ENCODE measurements around the gene RAB6B. TPM values are rescaled to one million over a fixed set of nuclear protein-coding genes. Genes with fewer than 3 reads are reported as not detected.

RAB6B gene
- polyA plus RNA-seq, 1 donor from 2014 or later = 57.5 TPM

GRCh38 chr3:133870822-133871221 is 24.9 kb downstream of the RAB6B start:
- Histone ChIP-seq H3K27ac (ENCODE audit: low read length) (no peak overlapping the region), H3K27me3 (ENCODE audit: insufficient read depth, low read depth, low read length) (no peaks in the 10 kb centered on the region), H3K36me3 (ENCODE audit: insufficient read depth, low read length) (no peaks in the 10 kb centered on the region), H3K9me3 (ENCODE audit: low read length) (no peaks in the 10 kb centered on the region), H3K79me2 (replicated peaks; ENCODE audit: insufficient read depth, low read length) (peaks cover 21% of the 10 kb centered on the region), H4K20me1 (ENCODE audit: insufficient read depth) (no peaks in the 10 kb centered on the region), H3K4me2 (ENCODE audit: low read length) (no peak overlapping the region), H3K9me2 (ENCODE audit: insufficient read depth, low read length) (no peaks in the 10 kb centered on the region), H3K4me3 (ENCODE audit: low read length) (no peak overlapping the region), H3K9ac (ENCODE audit: low read length) (no peak overlapping the region), H2AFZ (ENCODE audit: low read depth, low read length) (no peak overlapping the region), H3F3A (ENCODE audit: insufficient read depth, low read length, poor library complexity, severe bottlenecking) (no peaks in the 10 kb centered on the region)
- TF ChIP-seq EZH2 (IDR thresholded peaks at IDR 0.05; ENCODE audit: borderline replicate concordance, insufficient read depth, low read length, poor library complexity, severe bottlenecking) = no peak
- no peak for TF ChIP-seq RAD21 (conservative IDR thresholded peaks at IDR 0.05)
- TF ChIP-seq POLR2AphosphoS5 (IDR thresholded peaks at IDR 0.05) = no peak
- no peak for TF ChIP-seq TAF1 (IDR thresholded peaks at IDR 0.05; ENCODE audit: low read depth)
- no peak for TF ChIP-seq SMC3 (conservative IDR thresholded peaks at IDR 0.05; ENCODE audit: poor library complexity)
- TF ChIP-seq REST (IDR thresholded peaks at IDR 0.05; ENCODE audit: borderline replicate concordance) = no peak
- no peak for TF ChIP-seq EP300 (conservative IDR thresholded peaks at IDR 0.05; ENCODE audit: poor library complexity, severe bottlenecking)
- TF ChIP-seq MXI1 (conservative IDR thresholded peaks at IDR 0.05; ENCODE audit: poor library complexity, severe bottlenecking) = no peak
- no peak for TF ChIP-seq CTCF (IDR thresholded peaks at IDR 0.05; ENCODE audit: poor library complexity, severe bottlenecking)

GRCh38 chr3:133869586-133869985 is 26.1 kb downstream of the RAB6B start:
- H3K27me3 ChIP-seq (ENCODE audit: insufficient read depth, low read depth, low read length) = no peaks in the 10 kb centered on the region
- H3K9ac ChIP-seq (ENCODE audit: low read length) = no peak overlapping the region
- TF ChIP-seq EZH2 (IDR thresholded peaks at IDR 0.05; ENCODE audit: borderline replicate concordance, insufficient read depth, low read length, poor library complexity, severe bottlenecking) (no peak), SMC3 (conservative IDR thresholded peaks at IDR 0.05; ENCODE audit: poor library complexity) (no peak), EP300 (conservative IDR thresholded peaks at IDR 0.05; ENCODE audit: poor library complexity, severe bottlenecking) (no peak), TAF1 (IDR thresholded peaks at IDR 0.05; ENCODE audit: low read depth) (no peak), POLR2AphosphoS5 (IDR thresholded peaks at IDR 0.05) (no peak), REST (IDR thresholded peaks at IDR 0.05; ENCODE audit: borderline replicate concordance) (no peak), CTCF (IDR thresholded peaks at IDR 0.05; ENCODE audit: poor library complexity, severe bottlenecking) (no peak), MXI1 (conservative IDR thresholded peaks at IDR 0.05; ENCODE audit: poor library complexity, severe bottlenecking) (no peak)
- H3K4me2 ChIP-seq (ENCODE audit: low read length) = no peak overlapping the region
- H4K20me1 ChIP-seq (ENCODE audit: insufficient read depth) = no peaks in the 10 kb centered on the region
- no peaks in the 10 kb centered on the region for H3K9me2 ChIP-seq (ENCODE audit: insufficient read depth, low read length)
- H3K36me3 ChIP-seq (ENCODE audit: insufficient read depth, low read length) = no peaks in the 10 kb centered on the region
- H2AFZ ChIP-seq (ENCODE audit: low read depth, low read length) = no peak overlapping the region
- H3K4me3 ChIP-seq (ENCODE audit: low read length) = no peak overlapping the region
- H3K79me2 ChIP-seq (replicated peaks; ENCODE audit: insufficient read depth, low read length) = peaks cover 12% of the 10 kb centered on the region
- no peaks in the 10 kb centered on the region for H3K9me3 ChIP-seq (ENCODE audit: low read length)
- no peak overlapping the region for H3K27ac ChIP-seq (ENCODE audit: low read length)
- H3F3A ChIP-seq (ENCODE audit: insufficient read depth, low read length, poor library complexity, severe bottlenecking) = no peaks in the 10 kb centered on the region
